ENCODE results near the gene POLR2L. TPM values are rescaled to one million over a fixed set of nuclear protein-coding genes. Genes with fewer than 3 reads are reported as not detected.

The POLR2L gene
- total RNA-seq, 1 donor from 2014 or later = 106 TPM

- DNase-seq (ENCODE audit: extremely low spot score, unreplicated experiment) = no peak
- Mint-ChIP-seq H3K27ac (peak overlapping the region; percentile 56), H3K4me1 (ENCODE audit: unreplicated experiment) (peaks cover 7% of the 10 kb centered on the region), H3K27me3 (no peaks in the 10 kb centered on the region), H3K4me3 (no peak overlapping the region), H3K9me3 (no peaks in the 10 kb centered on the region), H3K36me3 (peaks cover 4% of the 10 kb centered on the region)
- TF ChIP-seq, protein P1, sequence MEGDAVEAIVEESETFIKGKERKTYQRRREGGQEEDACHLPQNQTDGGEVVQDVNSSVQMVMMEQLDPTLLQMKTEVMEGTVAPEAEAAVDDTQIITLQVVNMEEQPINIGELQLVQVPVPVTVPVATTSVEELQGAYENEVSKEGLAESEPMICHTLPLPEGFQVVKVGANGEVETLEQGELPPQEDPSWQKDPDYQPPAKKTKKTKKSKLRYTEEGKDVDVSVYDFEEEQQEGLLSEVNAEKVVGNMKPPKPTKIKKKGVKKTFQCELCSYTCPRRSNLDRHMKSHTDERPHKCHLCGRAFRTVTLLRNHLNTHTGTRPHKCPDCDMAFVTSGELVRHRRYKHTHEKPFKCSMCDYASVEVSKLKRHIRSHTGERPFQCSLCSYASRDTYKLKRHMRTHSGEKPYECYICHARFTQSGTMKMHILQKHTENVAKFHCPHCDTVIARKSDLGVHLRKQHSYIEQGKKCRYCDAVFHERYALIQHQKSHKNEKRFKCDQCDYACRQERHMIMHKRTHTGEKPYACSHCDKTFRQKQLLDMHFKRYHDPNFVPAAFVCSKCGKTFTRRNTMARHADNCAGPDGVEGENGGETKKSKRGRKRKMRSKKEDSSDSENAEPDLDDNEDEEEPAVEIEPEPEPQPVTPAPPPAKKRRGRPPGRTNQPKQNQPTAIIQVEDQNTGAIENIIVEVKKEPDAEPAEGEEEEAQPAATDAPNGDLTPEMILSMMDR (conservative IDR thresholded peaks at IDR 0.05) = no peak
Measured at GRCh38 chr11:873706-874105, 31.4 kb upstream of the POLR2L start.

DNA sequence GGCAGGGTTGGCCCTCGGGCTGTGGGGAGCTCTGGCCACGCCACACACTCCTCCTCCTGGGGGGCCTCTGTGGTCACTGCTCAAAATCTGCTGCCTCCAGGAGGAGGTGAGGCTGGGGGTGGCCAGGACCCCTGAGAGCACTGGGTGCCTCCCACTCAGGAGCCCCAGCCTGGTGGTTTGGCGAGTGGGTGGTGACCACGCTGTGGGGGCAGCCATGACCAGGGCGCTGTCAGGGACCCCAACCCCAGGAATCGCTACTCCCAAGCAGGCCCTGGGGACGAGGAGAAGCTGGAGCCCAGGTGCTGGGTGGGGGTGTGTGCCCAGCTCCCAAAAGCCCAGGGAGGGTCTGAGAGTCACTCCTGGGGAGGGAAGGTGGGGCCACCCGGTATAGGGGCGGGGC, 30.5 kb upstream of the POLR2L start:
- Mint-ChIP-seq H3K36me3 (peaks cover 4% of the 10 kb centered on the region), H3K4me1 (ENCODE audit: unreplicated experiment) (peaks cover 7% of the 10 kb centered on the region), H3K27me3 (no peaks in the 10 kb centered on the region), H3K4me3 (no peak overlapping the region), H3K9me3 (no peaks in the 10 kb centered on the region), H3K27ac (no peak overlapping the region)
- TF ChIP-seq, protein P1 (conservative IDR thresholded peaks at IDR 0.05) = no peak
- DNase-seq (ENCODE audit: extremely low spot score, unreplicated experiment) = no peak

DNA sequence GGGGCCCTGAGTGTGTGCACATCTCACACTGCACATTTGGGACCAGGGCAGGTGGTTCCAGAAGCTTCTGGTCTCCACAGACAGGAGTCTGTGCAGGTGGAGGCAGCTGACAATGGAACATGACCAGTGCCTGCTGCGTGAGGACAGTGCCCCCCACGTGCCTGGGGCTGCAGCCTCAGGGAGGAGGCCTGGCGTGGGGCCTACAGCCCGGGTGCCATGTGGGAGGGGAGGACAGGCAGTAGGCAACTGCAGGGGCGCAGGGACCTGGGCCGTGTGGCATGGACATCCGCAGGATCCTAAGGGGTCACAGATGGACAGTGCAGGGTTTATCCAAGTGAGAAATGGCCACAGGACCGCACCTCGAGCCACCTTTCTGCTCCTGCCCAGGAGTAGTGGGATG, 29.1 kb upstream of the POLR2L start:
- Mint-ChIP-seq H3K27me3 (no peaks in the 10 kb centered on the region), H3K4me3 (no peak overlapping the region), H3K36me3 (peaks cover 4% of the 10 kb centered on the region), H3K9me3 (no peaks in the 10 kb centered on the region), H3K4me1 (ENCODE audit: unreplicated experiment) (peaks cover 7% of the 10 kb centered on the region), H3K27ac (no peak overlapping the region)
- TF ChIP-seq, protein P1 (conservative IDR thresholded peaks at IDR 0.05) = no peak
- no peak for DNase-seq (ENCODE audit: extremely low spot score, unreplicated experiment)

GRCh38 chr11:870418-870817, 28.1 kb upstream of the POLR2L start:
- no peaks in the 10 kb centered on the region for H3K9me3 Mint-ChIP-seq
- H3K27me3 Mint-ChIP-seq = no peaks in the 10 kb centered on the region
- no peak overlapping the region for H3K4me3 Mint-ChIP-seq
- H3K4me1 Mint-ChIP-seq (ENCODE audit: unreplicated experiment) = peaks cover 7% of the 10 kb centered on the region
- no peak overlapping the region for H3K27ac Mint-ChIP-seq
- H3K36me3 Mint-ChIP-seq = peaks cover 4% of the 10 kb centered on the region
- TF ChIP-seq, protein P1 (conservative IDR thresholded peaks at IDR 0.05) = no peak
- no peak for DNase-seq (ENCODE audit: extremely low spot score, unreplicated experiment)

GRCh38 chr11:870127-870413, 27.7 kb upstream of the POLR2L start:
- H3K4me1 Mint-ChIP-seq (ENCODE audit: unreplicated experiment) = peaks cover 7% of the 10 kb centered on the region
- peaks cover 4% of the 10 kb centered on the region for H3K36me3 Mint-ChIP-seq
- no peaks in the 10 kb centered on the region for H3K9me3 Mint-ChIP-seq
- TF ChIP-seq, protein P1 (conservative IDR thresholded peaks at IDR 0.05) = peak; percentile 53
- DNase-seq (ENCODE audit: extremely low spot score, unreplicated experiment) = no peak
- no peaks in the 10 kb centered on the region for H3K27me3 Mint-ChIP-seq
- H3K4me3 Mint-ChIP-seq = no peak overlapping the region
- H3K27ac Mint-ChIP-seq = no peak overlapping the region

All from type B pancreatic cell (in vitro differentiated cells).